ENCODE measurements around the gene CXCL13. TPM values are rescaled to one million over a fixed set of nuclear protein-coding genes. Genes with fewer than 3 reads are reported as not detected.
"Not testable (repeated sequence)": the region's sequence is repeated elsewhere in the genome, so short reads cannot be mapped to it uniquely, and the experiment has no call there.

CXCL13 gene
- total RNA-seq, 1 donor from 2014 or later, result not detected

GRCh38 chr4:77600521-77601451, 4.8 kb upstream of the CXCL13 start:
- DNase-seq (ENCODE audit: low spot score), result no peak

GRCh38 chr4:77601614-77602187, 3.9 kb upstream of the CXCL13 start:
- no peak for DNase-seq (ENCODE audit: low spot score)

- no peak for DNase-seq (ENCODE audit: low spot score)
Observed at GRCh38 chr4:77613267-77613666, 7.6 kb downstream of the CXCL13 start.

- DNase-seq (ENCODE audit: low spot score), result no peak
Observed at GRCh38 chr4:77615153-77615552, 9.5 kb downstream of the CXCL13 start.

- DNase-seq (ENCODE audit: low spot score), result no peak
Observed at GRCh38 chr4:77617203-77617602, 11.6 kb downstream of the CXCL13 start.

GRCh38 chr4:77618383-77619241, 13.0 kb downstream of the CXCL13 start:
- no peak for DNase-seq (ENCODE audit: low spot score)

- DNase-seq (ENCODE audit: low spot score), result no peak
Observed at GRCh38 chr4:77619408-77619807, 13.8 kb downstream of the CXCL13 start.

GRCh38 chr4:77621254-77621653, 15.6 kb downstream of the CXCL13 start:
- DNase-seq (ENCODE audit: low spot score), result no peak

- no peak for DNase-seq (ENCODE audit: low spot score)
Observed at GRCh38 chr4:77623091-77623490, 17.5 kb downstream of the CXCL13 start.

GRCh38 chr4:77624213-77624612, 18.6 kb downstream of the CXCL13 start:
- DNase-seq (ENCODE audit: low spot score), result no peak

GRCh38 chr4:77625485-77625884, 19.9 kb downstream of the CXCL13 start:
- DNase-seq (ENCODE audit: low spot score), result no peak

- no peak for DNase-seq (ENCODE audit: low spot score)
Observed at GRCh38 chr4:77629885-77630284, 24.3 kb downstream of the CXCL13 start.

GRCh38 chr4:77631276-77631675, 25.7 kb downstream of the CXCL13 start:
- DNase-seq (ENCODE audit: low spot score), result no peak

GRCh38 chr4:77634132-77634785, 28.6 kb downstream of the CXCL13 start:
- no peak for DNase-seq (ENCODE audit: low spot score)

GRCh38 chr4:77635246-77635645, 29.6 kb downstream of the CXCL13 start:
- DNase-seq (ENCODE audit: low spot score), result no peak

GRCh38 chr4:77635876-77636275, 30.3 kb downstream of the CXCL13 start:
- DNase-seq (ENCODE audit: low spot score), result no peak

- DNase-seq (ENCODE audit: low spot score), result no peak
Observed at GRCh38 chr4:77636902-77637301, 31.3 kb downstream of the CXCL13 start.

- DNase-seq (ENCODE audit: low spot score), result not testable (repeated sequence)
Observed at GRCh38 chr4:77644069-77644468, 38.4 kb downstream of the CXCL13 start.

GRCh38 chr4:77650787-77651186, 45.2 kb downstream of the CXCL13 start:
- no peak for DNase-seq (ENCODE audit: low spot score)

GRCh38 chr4:77651820-77652219, 46.2 kb downstream of the CXCL13 start:
- no peak for DNase-seq (ENCODE audit: low spot score)

GRCh38 chr4:77652237-77652897, 46.7 kb downstream of the CXCL13 start:
- DNase-seq (ENCODE audit: low spot score), result no peak
